Endometrial microvascular endothelial cells (primary cell): ENCODE measurements around the gene MGAT1. TPM values are rescaled to one million over a fixed set of nuclear protein-coding genes. Genes with fewer than 3 reads are reported as not detected.
"Not testable (repeated sequence)": the region's sequence is repeated elsewhere in the genome, so short reads cannot be mapped to it uniquely, and the experiment has no call there.

ENCODE experiments used
- in situ Hi-C: cut with HindIII; loops from 2 replicates; pipeline ENCODE4 v1.10.0; 2017; ENCODE audit warnings: low sequenced_read_pairs, low pct_unique_long_range_greater_than_20kb; ENCODE audit errors: inconsistent ontology term
- total RNA-seq: library from RNA; depleted of rRNA; stranded (reverse); fragments of >200 nt; gene quantifications from one replicate; pipeline ENCODE4 v1.2.3, GENCODE V29; 2015; ENCODE audit errors: inconsistent ontology term

MGAT1 gene
- total RNA-seq: 146 TPM

DNA sequence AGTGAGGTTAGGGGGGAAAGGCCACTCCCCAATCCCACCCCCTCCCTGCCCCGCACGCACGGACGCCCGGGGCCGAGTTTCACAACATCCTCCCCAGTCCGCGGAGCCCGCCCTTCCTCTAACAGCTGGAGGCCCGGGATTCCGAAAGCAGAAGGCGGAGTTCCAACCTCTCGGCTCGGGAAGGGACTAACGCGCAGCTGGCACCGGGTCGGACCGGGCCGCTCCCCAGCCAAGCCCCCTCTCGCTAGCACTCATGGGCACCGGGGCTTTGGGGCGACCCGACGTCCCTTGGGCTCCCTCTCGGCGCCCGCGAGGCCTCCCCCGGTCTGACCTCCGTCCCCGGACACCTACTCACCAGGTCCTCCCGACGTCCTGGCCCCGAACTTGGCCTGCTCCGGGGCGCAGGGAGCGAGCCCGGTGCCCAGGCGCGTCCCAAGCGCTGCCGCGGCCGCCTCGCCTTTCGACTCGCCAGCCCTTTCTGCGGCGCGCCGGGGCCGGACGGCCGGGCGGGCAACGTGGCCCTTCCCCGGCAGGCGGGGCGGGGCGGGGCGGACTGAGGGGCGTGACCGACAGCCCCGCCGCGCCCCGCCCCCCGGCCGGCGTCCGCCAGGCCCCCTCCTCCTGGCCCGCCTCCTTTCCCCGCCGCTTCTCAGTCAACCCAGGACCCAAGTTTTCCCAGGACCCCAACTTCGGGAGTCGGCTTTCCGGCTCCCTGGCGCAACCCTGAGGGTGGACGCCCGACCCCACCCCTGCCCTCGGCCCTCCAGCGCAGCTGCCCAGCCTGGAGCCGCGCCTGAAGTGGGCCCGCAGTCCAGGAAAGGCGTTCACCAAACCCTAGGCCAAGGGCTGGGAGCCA lies at the start of gene MGAT1:
TSS of gene MGAT1 (minus strand) at position 482 of the 856 bp plus-strand sequence. CDS start 9,835 bp downstream, outside the sequence.
- in situ Hi-C loops: loop anchor here (5.0 kb wide), 1 partner anchor 35 kb away; no protein-coding TSS in a partner anchor

DNA sequence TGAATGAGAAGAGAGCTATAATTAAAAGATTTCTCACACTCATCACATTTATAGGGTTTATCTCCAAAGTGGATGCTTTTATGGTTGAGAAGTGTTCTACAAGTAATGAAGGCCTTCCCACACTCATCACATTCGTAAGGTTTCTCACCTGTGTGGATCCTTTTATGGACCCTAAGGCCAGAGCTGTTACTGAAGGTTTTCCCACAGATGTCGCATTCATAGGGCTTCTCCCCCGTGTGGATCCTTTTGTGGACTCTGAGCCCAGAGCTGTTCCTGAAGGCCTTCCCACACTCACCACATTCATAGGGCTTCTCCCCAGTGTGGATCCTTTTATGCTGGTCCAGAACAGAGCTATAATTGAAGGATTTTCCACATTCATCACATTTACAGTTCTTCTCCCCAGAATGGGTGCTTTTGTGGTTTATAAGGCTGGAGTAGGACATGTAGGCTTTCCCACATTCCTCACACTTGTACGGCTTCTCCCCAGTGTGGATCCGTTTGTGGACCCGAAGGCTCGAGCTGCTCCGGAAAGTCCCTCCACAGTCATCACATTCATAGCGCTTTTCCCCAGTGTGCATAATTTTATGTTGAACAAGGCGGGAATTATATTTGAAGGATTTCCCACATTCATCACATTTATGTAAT lies 48.0 kb upstream of the MGAT1 start:
- in situ Hi-C loops: no loop called here

DNA sequence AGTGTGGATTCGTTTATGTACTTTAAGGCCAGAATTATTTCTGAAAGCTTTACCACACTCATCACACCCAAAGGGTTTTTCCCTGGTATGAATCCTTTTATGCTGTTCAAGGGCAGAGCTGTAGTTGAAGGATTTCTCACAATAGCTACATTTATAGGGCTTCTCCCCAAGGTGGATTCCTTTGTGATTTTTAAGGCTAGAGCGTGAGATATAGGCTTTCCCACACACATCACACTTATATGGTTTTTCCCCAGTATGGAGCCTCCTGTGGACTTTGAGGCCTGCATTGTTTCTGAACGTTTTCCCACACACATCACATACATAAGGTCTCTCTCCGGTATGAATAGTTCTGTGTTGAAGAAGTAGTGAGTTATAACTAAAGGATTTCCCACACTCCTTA lies 47.2 kb upstream of the MGAT1 start:
- in situ Hi-C loops: no loop called here

DNA sequence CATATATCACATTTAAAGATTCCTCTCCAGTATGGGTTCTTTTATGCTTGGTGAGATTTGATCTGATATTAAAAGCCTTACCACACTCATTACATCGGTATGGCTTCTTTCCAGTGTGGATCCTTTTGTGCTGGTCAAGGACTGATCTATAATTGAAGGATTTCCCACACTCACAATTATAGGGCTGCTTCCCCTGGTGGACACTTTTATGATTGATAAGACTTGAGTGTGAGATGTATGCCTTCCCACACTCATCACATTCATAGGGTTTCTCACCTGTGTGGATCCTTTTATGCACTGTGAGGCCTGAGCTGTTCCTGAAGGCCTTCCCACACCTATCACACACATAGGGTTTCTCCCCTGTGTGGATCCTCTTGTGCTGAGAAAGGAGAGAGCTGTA lies 46.3 kb upstream of the MGAT1 start:
- in situ Hi-C loops: no loop called here

- in situ Hi-C loops: no loop called here
Measured at GRCh38 chr5:180848265-180848664, 45.7 kb upstream of the MGAT1 start.

- in situ Hi-C loops: no loop called here
Measured at GRCh38 chr5:180847026-180847425, 44.4 kb upstream of the MGAT1 start.

DNA sequence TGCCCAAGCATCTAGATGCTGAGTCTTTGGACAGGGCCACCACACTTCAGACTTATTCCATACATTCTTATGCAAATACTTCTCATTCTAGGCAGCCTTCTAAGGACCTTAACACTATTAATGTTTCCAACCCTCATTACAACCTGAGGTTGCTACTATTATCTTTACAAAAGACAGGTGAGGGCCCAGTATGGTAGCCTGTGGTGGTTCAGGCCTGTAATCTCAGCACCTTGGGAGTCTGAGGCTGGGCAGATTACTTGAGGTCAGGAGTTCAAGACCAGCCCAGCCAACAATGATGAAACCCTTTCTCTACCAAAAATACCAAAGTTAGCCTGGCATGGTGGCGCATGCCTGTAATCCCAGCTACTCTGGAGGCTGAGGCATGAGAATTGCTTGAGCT lies 42.3 kb upstream of the MGAT1 start:
- in situ Hi-C loops: no loop called here

DNA sequence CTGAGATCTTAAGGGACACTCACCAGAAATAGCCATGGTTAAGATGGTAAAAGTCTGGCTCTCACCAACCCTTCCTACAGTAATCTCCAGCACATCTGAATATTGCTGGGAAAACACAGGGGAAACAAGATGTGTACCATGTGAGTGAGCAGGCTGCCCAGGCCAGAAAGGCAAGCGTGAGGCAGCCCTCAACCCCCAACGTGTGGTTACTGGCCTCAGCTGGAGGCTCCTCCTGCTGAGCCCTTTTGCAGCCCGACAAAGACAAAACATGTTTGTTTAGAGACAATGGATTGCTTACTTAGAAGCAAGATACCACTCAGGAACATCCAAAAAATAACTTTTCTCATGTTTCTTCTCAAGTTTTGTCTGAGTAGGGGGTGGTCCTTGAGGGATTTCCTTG lies 41.8 kb upstream of the MGAT1 start:
- in situ Hi-C loops: no loop called here

- in situ Hi-C loops: loop anchor here (5.0 kb wide), 1 partner anchor 38 kb away; the partner anchor contains the start of gene MGAT1
Measured at GRCh38 chr5:180839935-180840334, 37.3 kb upstream of the MGAT1 start.

GRCh38 chr5:180839227-180839626 lies 36.6 kb upstream of the MGAT1 start:
- in situ Hi-C loops: loop anchor here (5.0 kb wide), 1 partner anchor 37 kb away; the partner anchor contains the start of gene MGAT1

GRCh38 chr5:180837478-180837877 lies 34.9 kb upstream of the MGAT1 start:
- in situ Hi-C loops: loop anchor here (5.0 kb wide), 1 partner anchor 35 kb away; the partner anchor contains the start of gene MGAT1

DNA sequence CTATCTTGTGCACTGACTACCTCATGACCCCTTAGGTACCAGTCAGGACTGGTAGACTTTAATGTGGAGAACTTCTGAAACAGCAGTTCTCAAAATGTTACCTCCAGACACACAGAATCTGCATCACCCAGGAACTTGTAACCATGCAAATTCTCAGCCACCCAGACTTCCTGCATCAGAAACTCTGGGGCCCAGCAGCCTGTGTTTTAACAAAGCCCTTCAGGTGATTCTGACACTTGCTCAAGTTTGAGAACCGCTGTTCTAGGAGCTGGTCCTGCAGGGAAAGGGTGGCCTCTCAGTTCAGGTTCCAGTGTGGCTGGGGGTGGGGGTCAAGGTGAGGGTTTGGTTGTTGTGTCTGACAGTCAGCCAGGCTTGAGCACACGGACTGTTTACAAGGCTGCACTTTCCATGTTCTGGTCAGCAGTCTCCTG lies 30.0 kb upstream of the MGAT1 start:
- in situ Hi-C loops: no loop called here

DNA sequence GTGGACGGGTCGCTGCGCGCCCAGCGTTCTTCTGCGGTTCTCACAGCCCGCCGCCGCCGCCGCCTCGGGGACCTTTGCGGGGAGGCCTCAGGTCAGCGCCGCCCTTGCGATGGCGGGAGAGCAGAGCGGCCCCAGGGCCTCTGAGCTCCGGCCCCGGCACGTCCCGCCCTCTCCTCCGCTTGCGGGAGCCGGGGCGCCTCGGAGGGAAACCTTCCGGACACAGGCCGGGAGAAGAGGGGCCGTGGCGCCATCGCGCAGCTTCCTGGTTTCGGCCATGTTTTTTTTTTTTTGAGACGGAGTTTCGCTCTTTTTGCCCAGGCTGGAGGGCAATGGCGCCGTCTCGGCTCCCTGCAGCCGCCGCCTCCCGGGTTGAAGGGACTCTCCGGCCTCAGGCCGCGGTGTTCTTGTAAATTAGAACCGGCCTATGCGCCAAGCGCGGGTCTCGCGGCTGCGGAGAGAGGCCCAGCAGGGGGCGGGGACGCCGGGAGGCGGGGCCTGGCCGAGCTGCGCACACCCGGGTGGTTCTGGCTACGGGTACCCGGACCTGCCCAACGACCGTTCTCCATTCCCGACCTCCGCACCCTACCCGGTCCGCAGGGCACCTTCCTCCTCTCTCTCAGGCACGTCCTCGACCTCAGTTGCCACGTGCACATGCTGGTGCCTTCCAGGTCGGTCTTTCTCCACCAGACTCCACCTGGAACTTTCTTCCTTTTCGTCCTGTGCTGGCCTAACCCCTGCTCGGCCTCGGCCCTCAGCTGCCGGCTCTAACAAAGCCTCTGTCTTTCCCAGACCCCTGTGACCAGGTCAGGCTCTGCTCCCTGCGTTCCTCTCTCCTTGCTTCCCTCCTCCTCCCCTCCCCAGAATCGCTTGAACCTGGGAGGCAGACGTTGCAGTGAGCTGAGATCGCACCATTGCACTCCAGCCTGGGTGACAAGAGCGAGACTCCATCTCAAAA lies 28.8 kb upstream of the MGAT1 start:
- in situ Hi-C loops: no loop called here

GRCh38 chr5:180830253-180831138 lies 27.9 kb upstream of the MGAT1 start:
- in situ Hi-C loops: no loop called here

- in situ Hi-C loops: no loop called here
Measured at GRCh38 chr5:180829726-180830125, 27.1 kb upstream of the MGAT1 start.

- in situ Hi-C loops: not testable (repeated sequence)
Measured at GRCh38 chr5:180828756-180829531, 26.3 kb upstream of the MGAT1 start.

- in situ Hi-C loops: not testable (repeated sequence)
Measured at GRCh38 chr5:180827374-180827773, 24.8 kb upstream of the MGAT1 start.
